Activated T-helper 1 cell treated with Interleukin-2 at 50 U/mL for 16 hours (primary cell): Measurements from ENCODE around the gene RGPD5.
"Not testable (repeated sequence)": the region's sequence is repeated elsewhere in the genome, so short reads cannot be mapped to it uniquely, and the experiment has no call there.

ENCODE experiments used
- DNase-seq: peaks from one replicate; pipeline ENCODE4 v3.0.0-alpha.2; 2020; ENCODE audit warnings: low read depth

The RGPD5 gene

GRCh38 chr2:109794074-109794737, at the start of gene RGPD5:
TSS of gene RGPD5 (plus strand) at chr2:109794305. CDS start at chr2:109794466, 161 bp downstream.
- DNase-seq: not testable (repeated sequence)

DNA sequence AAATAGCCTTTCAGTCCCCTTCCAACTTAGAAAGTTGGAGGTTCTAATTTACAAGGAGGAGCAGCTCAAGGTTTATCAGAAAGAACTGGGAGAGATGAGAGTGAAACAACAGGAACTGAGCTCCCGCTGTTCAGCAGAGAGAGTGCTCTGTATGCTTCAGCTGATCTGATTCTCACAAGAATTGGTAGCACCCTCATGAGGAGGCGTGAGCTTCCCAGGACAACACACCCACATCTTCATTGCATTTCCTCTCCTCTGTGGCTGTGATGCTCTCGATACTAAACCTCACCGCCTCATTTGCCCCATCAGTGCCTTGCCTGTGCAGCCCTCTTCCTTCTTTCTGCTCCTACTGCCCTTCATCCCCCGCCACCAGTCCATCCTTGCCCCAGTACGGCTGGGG, 42.5 kb upstream of the RGPD5 start:
- not testable (repeated sequence) for DNase-seq

GRCh38 chr2:109757163-109757824, 36.8 kb upstream of the RGPD5 start:
- not testable (repeated sequence) for DNase-seq

- DNase-seq: not testable (repeated sequence)
These were observed 33.7 kb upstream of the RGPD5 start for GRCh38 chr2:109760265-109761042.

DNA sequence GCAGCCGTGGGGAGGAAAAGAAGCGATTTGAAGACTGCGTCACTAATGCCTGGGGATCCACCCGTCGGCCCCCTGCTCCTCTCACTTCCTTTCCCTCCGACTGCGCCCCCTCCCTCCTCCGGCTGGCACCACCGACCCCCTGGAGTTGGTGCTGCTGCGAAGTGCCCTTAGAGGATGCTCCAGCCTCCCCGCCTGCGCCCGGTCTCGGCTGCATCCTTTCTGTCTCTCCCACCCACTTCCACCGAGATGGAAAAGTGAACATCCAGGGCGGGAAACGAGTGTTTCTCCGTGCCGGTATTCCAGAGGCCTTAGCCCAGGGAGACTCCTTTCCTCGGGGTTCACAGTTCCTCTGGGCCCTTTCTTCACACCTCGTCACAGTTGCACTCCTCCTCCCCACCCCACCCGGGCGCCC, 33.1 kb upstream of the RGPD5 start:
- DNase-seq: not testable (repeated sequence)

DNA sequence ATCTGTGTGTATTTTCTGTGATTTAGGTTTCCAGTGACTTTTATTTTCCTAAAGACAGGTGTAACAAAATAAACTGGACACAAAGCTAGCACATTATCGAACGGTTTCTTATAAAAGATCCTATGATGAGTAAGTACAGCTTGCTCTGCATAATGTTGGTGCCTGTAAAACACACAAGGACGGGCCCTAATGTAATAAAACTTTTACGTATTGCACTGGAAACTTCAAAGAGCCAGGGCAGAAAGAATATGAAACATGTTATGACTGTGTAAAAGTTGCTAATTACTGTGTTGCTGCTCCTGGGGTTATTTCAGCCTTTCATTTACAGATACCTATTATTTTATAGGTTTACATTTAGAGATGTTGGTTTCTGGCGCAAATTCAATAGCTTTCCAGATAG, 32.1 kb upstream of the RGPD5 start:
- DNase-seq: not testable (repeated sequence)

GRCh38 chr2:109766074-109766473, 28.0 kb upstream of the RGPD5 start:
- not testable (repeated sequence) for DNase-seq

GRCh38 chr2:109766886-109767578, 27.1 kb upstream of the RGPD5 start:
- DNase-seq: not testable (repeated sequence)

DNA sequence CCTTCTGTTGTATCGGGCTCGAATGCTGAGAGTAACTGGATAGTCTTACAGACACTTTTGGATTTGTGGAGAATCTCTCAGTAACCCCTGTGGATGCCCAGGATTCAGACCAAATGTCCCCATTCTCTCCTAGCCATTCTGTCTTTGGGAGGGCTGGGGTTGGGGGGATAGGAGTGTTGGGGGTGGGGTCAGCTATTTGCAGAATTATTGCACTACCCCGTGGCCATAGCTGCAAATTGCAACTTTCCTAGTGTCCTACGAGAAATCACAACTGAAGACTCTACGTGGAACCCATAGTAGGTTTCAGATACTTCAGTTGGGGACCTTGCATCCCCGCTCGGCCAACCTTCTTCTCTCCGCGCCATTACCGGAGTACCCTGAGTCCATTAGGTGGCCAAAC, 25.2 kb upstream of the RGPD5 start:
- not testable (repeated sequence) for DNase-seq

DNA sequence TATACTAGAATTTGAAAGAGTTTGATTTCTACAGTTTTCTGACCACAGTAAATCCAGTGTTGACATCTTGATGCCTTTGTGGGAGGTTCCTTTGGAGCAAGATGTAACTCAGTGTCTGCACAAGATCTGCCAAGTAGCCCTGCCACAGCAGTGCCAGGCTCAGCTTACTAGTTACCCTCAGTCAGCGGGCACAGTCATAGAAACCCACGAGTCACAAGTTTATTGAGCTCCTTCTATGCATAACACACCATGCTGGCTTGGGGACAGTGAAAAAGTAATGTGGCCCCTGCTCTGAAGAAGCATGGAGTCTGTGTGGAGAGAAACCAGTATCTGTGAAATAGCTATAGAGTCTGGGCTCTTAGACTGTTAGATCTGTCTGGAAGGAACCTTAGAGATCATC, 15.0 kb upstream of the RGPD5 start:
- DNase-seq: not testable (repeated sequence)

DNA sequence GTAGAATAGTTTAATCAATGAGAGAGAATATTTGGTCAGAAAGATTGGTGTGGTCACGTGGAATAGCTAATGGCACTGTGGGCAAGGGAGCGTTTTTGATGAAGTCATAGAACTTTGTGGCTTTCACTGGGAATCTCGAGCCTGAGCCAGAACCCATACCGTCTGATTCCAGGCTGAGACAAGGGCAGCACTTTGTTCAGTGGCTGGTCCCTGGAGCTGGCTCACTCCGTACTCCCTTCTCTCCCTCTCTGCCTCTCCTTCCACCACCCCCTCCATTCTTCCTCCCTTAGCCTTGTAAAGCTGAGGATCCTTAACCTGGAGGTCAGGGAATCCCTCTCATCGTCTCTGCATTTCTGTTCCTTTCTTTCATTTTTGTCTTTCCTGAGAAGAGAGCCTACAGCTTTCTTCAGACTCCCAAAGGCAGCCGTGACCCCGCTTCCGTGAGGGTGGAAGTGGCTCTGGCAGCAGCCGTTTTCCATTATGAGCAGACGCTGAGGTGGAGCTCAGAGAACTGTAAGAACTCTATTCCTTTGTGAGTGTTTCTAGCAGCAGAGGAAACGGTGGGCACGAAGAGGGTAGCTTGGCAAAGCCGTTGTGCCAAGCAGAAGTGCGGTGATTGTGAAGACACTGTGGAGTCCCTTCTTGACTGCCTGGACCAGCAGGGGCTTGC, 12.8 kb upstream of the RGPD5 start:
- DNase-seq: not testable (repeated sequence)

GRCh38 chr2:109782446-109782993, 11.6 kb upstream of the RGPD5 start:
- DNase-seq: not testable (repeated sequence)

DNA sequence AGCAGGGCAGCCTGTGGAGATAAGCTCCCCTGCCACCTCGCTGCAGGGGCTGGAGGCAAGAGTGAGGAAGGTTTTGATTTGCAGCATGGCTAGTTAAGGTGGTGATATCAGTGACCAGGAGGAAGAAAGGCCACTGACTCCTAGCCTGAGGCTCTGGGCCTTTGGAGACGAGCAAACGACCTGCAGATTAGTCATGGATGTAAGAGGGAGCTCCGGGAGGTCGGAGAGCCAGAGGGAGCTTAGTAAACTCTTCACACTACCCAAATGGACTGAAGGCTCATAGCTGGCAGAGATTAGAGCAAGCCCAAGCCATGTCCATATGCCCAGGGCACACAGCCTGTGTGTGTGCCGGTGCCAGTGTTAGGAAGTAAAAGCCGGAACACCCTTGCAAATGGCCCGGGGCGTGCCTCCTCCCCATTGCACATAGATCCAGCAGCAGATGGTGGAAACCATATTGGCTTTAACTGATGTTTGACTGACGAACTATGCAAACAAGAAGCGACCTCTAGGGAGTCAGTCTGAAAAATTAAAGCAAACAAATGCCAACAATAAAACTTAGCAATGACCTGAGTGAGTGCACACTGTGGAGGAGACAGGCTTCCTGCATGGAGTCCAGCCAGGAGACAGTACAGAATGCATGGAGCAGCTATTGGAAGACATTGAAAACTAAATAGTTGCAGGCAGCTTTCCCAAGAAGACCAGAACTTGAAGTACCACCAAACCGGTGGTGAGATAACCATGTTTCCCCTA, 2.4 kb upstream of the RGPD5 start:
- not testable (repeated sequence) for DNase-seq

DNA sequence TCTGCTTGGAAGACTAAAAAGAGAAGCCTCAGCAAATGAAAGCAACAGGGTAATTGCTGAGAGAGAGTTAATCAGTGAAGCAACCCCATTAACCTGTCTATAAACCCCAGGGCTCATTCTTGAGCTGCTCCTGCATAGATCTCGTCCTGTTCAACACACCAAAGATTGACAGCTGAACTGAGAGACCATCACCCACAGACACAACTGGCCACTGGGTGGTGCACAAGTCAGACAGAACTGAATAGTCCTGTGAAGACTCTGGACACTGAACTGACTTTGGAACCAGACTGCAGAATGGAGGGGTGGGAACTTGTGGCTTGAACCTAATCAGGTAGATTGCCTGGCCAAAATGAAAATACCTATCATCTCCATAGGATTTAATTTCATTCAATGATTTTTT, 1.4 kb upstream of the RGPD5 start:
- DNase-seq: not testable (repeated sequence)

GRCh38 chr2:109871129-109871751, 77.1 kb downstream of the RGPD5 start:
- not testable (repeated sequence) for DNase-seq

DNA sequence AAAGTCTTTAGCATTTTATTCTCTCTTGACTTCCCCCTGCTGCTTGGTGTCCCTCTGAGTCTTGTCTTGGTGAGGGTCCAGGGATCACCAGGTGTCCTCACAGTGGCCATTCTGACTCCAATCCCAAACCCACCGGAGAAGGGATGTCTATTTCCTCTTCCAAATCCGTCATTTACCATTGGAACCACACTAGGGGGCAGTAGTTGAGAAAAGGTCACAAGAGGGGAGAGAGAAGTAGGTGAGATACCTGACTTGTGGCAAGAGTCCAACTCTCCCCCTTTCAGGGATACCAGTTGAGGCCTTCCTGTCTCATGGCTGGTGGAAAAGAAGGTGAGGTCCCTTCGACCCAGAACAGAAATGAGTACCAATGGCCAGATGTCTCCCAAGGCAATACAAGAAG, 82.5 kb downstream of the RGPD5 start:
- not testable (repeated sequence) for DNase-seq

DNA sequence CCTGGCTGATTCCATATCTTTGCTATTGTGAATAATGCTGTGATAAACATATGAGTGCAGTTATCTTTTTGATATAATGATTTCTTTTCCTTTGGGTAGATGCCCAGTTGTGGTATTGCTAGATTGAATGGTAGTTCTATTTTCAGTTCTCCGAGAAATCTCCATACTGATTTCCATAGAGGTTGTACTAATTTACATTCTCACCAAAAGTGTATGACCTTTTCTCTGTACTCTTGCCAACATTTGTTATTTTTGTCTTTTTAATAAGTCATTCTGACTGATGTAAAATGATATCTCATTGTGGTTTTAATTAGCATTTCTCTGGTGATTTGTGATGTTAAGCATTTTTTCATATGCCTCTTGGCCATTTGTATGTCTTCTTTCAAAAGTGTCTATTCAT, 88.0 kb downstream of the RGPD5 start:
- not testable (repeated sequence) for DNase-seq

- DNase-seq: not testable (repeated sequence)
These were observed 94.3 kb downstream of the RGPD5 start for GRCh38 chr2:109888414-109888813.

GRCh38 chr2:109889909-109890308, 95.8 kb downstream of the RGPD5 start:
- not testable (repeated sequence) for DNase-seq

- not testable (repeated sequence) for DNase-seq
These were observed 96.9 kb downstream of the RGPD5 start for GRCh38 chr2:109891024-109891423.
